A549 (cell line): ENCODE results near the gene ACTR6.

Source experiments
- EHMT2 ChIP-seq: fragments of 200-600 bp; sonication (generic); IDR thresholded peaks from 2 replicates; pipeline ENCODE4 v1.6.1; 2016; ENCODE audit warnings: antibody characterized with exemption, low read depth, mild to moderate bottlenecking, moderate library complexity
- EP300 ChIP-seq, 2 experiments: fragments of >200 bp; sonication (Bioruptor Twin); formaldehyde crosslinking; IDR thresholded peaks; 2 replicates in 1 of 2; 3 replicates in 1 of 2; pipeline ENCODE4 v1.6.1; 2016 to 2017
- POLR2A ChIP-seq: IDR thresholded peaks from 2 replicates; pipeline ENCODE4 v1.6.1; 2012; ENCODE audit warnings: mild to moderate bottlenecking, low read length
- ZFP36 ChIP-seq: fragments of 450-650 bp; IDR thresholded peaks from 2 replicates; pipeline ENCODE4 v1.6.1; 2014; ENCODE audit warnings: borderline replicate concordance; ENCODE audit not compliant: partially characterized antibody

DNA sequence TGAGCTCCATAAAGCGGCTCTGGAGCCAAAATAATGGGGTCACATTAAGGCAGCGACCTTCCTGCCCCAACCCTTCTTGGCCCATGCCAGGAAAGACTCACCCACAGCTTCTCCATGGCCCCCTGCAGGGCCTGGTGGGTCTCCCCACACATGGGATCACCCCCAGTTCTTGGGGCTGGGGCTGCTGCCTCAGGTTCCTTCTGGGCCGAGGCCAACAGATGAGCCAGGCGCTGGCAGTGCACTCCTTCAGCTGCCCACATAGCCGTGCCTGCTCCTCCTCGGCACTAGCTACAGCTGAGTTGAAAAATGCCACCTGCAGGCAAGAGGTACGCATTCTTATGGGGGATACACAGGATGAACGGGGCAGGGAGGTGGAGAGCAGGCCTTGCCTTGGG is 43.2 kb upstream of the ACTR6 start:
- TF ChIP-seq EP300 (IDR thresholded peaks at IDR 0.05) (no peak), POLR2A (no peak), EHMT2 (no peak), ZFP36 (no peak)
